Pancreas (tissue), 10 donors: Measurements from ENCODE around the gene LRRN4. TPM values are rescaled to one million over a fixed set of nuclear protein-coding genes. Genes with fewer than 3 reads are reported as not detected.

Experiments
- ATAC-seq, 4 donors: fragments of 200-7000 bp; cut with Tn5 transposase; one replicate each; pipeline versions ENCODE4 v1.8.0 to v1.9.1; 2020; ENCODE audit warnings: mild to moderate bottlenecking in 4 of 4, moderate library complexity in 4 of 4
- DNase-seq, 6 donors: peaks; one replicate each; pipeline ENCODE4 v3.0.0-alpha.2; 2020
- FAIRE-seq: peaks from 2 replicates; lab custom pipeline; 2012; peaks lifted over from hg19 to GRCh38; lab: Jason Lieb, UNC
- H3K27ac ChIP-seq, 4 donors: fragments of 200-600 bp; sonication (generic); 1 replicate in 3 of 4; 2 replicates in 1 of 4; pipeline versions ENCODE4 v1.5.0 to v1.8.0; 2020
- H3K27me3 ChIP-seq, 4 donors: fragments of 200-600 bp; one replicate each; pipeline ENCODE4 v1.8.0; 2021
- H3K36me3 ChIP-seq, 3 donors: fragments of 200-600 bp; sonication (generic) in 1 of 3; one replicate each; pipeline versions ENCODE4 v1.5.0 to v1.8.0; 2020 to 2021
- H3K4me1 ChIP-seq, 3 donors: fragments of 200-600 bp; one replicate each; pipeline ENCODE4 v1.8.0; 2021
- H3K4me3 ChIP-seq, 4 donors: fragments of 200-600 bp; sonication (generic) in 2 of 4; one replicate each; pipeline versions ENCODE4 v1.5.0 to v1.8.0; 2020 to 2021
- H3K9me3 ChIP-seq, 4 donors: fragments of 200-600 bp; one replicate each; pipeline ENCODE4 v1.8.0; 2021
- CTCF ChIP-seq, 4 donors: fragments of 200-600 bp; sonication (generic) in 3 of 4; IDR thresholded peaks; one replicate each; pipeline versions ENCODE4 v1.5.0 to v1.8.0; 2021; ENCODE audit warnings: antibody characterized with exemption in 4 of 4
- WGBS, 2 donors: extraction: QIAGEN DNeasy Blood & Tissue Kit; methylation state at CpG; one replicate each; pipeline ENCODE4 v1.1.7; 2013; 5-methylcytosine and 5-hydroxymethylcytosine counted together
- intact Hi-C, 3 donors: fragments of 100-400 bp; cut with DNase I; formaldehyde crosslinking; loops; one replicate each; pipeline versions ENCODE4 v1.11.1 to v1.14.2; 2022
- polyA plus RNA-seq, 2 donors: library from polyadenylated mRNA; stranded (reverse); fragments of 200-250 nt; gene quantifications; one replicate each; pipeline ENCODE4 v1.2.3, GENCODE V29; 2013
- total RNA-seq, 6 donors: library from RNA; stranded (reverse); fragmentation: NEBNext Ultra II Directional in 4 of 6; extraction: Animal tissue kit (Norgen Biotek cat#: 25700) in 4 of 6; gene quantifications; one replicate each; pipeline versions ENCODE4 v1.2.1 to v1.2.4, GENCODE V29; 2021 to 2023
- donor health status: healthy with polysubstance abuse.
- donor health status: DM: no; HTN: no; CAD: no; lungs with moderate emphysema.
- donor health status: DM: no; HTN: no; CAD: no.
- donor health status: control.
- donor health status: control.
- donor health status: Bipolar disorder and iron deficiency.
- donor health status: DM: yes; HTN: yes; CAD: no.
- donor health status: DM: no; HTN: no; CAD: no.
- donor health status: DM: no; HTN: no; CAD: no.
- donor health status: DM: yes; HTN: yes; CAD: no.

LRRN4 gene
- total and polyA plus RNA-seq, 8 donors, result 0.66 to 7.9 (median 2.7) TPM

- DNase-seq (no peak), ATAC-seq (no peak), FAIRE-seq (no peak)
- H3K36me3 ChIP-seq, result no peaks in the 10 kb centered on the region
- H3K9me3 ChIP-seq, result no peaks in the 10 kb centered on the region
- intact Hi-C loops, result no loop called here
- TF ChIP-seq CTCF (IDR thresholded peaks at IDR 0.05), result no peak
- 93 to 97% methylated on average over 1 of the region's 1 CpG for WGBS, 2 donors
- H3K4me3 ChIP-seq, result no peak overlapping the region
- no peak overlapping the region for H3K27ac ChIP-seq
- H3K27me3 ChIP-seq, result no peaks in the 10 kb centered on the region
- no peaks in the 10 kb centered on the region for H3K4me1 ChIP-seq
Observed at GRCh38 chr20:5996765-5997164, 57.1 kb downstream of the LRRN4 start.

- intact Hi-C loops, result no loop called here
- FAIRE-seq, result no peak
- DNase-seq, result no peak
- TF ChIP-seq CTCF (IDR thresholded peaks at IDR 0.05), result no peak
- peak in 1 of 4 donors; percentile 20 for ATAC-seq
- H3K9me3 ChIP-seq, result no peaks in the 10 kb centered on the region
- H3K4me1 ChIP-seq, result no peaks in the 10 kb centered on the region
- WGBS, 2 donors, result 76% methylated on average over 2 of the region's 2 CpGs
- H3K4me3 ChIP-seq, result no peak overlapping the region
- no peaks in the 10 kb centered on the region for H3K36me3 ChIP-seq
- no peaks in the 10 kb centered on the region for H3K27me3 ChIP-seq
- H3K27ac ChIP-seq, result no peak overlapping the region
Observed at GRCh38 chr20:5991623-5992441, 62.0 kb downstream of the LRRN4 start.

GRCh38 chr20:5990946-5991345 lies 62.9 kb downstream of the LRRN4 start:
- intact Hi-C loops, result no loop called here
- no peaks in the 10 kb centered on the region for H3K36me3 ChIP-seq
- 86 to 87% methylated on average over 3 of the region's 3 CpGs for WGBS, 2 donors
- H3K27ac ChIP-seq, result no peak overlapping the region
- H3K27me3 ChIP-seq, result no peaks in the 10 kb centered on the region
- H3K4me3 ChIP-seq, result no peak overlapping the region
- no peak for TF ChIP-seq CTCF (IDR thresholded peaks at IDR 0.05)
- no peaks in the 10 kb centered on the region for H3K4me1 ChIP-seq
- H3K9me3 ChIP-seq, result no peaks in the 10 kb centered on the region
- ATAC-seq (no peak), DNase-seq (no peak), FAIRE-seq (no peak)

Other genes with a start within 250 kb of the LRRN4 start
- 100 to 1,000 TPM in 1 of 6 donors, 10 to 100 TPM in 5; 12.2 to 109 (median 26.9) TPM for gene CHGB, start 142.6 kb downstream of the LRRN4 start, total RNA-seq
- gene CHGB, start 142.6 kb downstream of the LRRN4 start, polyA plus RNA-seq, result 100 to 1,000 TPM in 1 of 2 donors, 10 to 100 TPM in 1; 50.2 to 561 TPM
- 1 to 10 TPM; 4.6 to 6.6 (median 5.4) TPM for gene TRMT6, start 103.5 kb downstream of the LRRN4 start, total RNA-seq
- gene TRMT6, start 103.5 kb downstream of the LRRN4 start, polyA plus RNA-seq, result 1 to 10 TPM; 4.9 to 9.7 TPM
- 1 to 10 TPM; 2.1 to 3.2 (median 2.3) TPM for gene MCM8, start 103.4 kb downstream of the LRRN4 start, total RNA-seq
- gene MCM8, start 103.4 kb downstream of the LRRN4 start, polyA plus RNA-seq, result 1 to 10 TPM; 1.3 to 2.7 TPM
- gene CRLS1, start 47.9 kb downstream of the LRRN4 start, total RNA-seq, result 10 to 100 TPM; 15.5 to 23.7 (median 20.7) TPM
- 10 to 100 TPM; 36.8 to 39.4 TPM for gene CRLS1, start 47.9 kb downstream of the LRRN4 start, polyA plus RNA-seq
- gene FERMT1, start 69.0 kb upstream of the LRRN4 start, total RNA-seq, result 1 to 10 TPM; 1.5 to 5.6 (median 2.6) TPM
- gene FERMT1, start 69.0 kb upstream of the LRRN4 start, polyA plus RNA-seq, result 1 to 10 TPM in 1 of 2 donors, under 1 TPM in 1; 0.80 to 2.5 TPM